DOHH2 (cell line): ENCODE measurements around the gene ANO10.

Source experiments
- EZH2phosphoT487 ChIP-seq: fragments of 200-600 bp; sonication (generic); IDR thresholded peaks from 2 replicates; pipeline ENCODE4 v1.6.1; 2017; ENCODE audit warnings: borderline replicate concordance, mild to moderate bottlenecking, antibody characterized with exemption, low read length, moderate library complexity, mixed read lengths
- TF ChIP-seq, protein P1 (sequence below): fragments of 200-600 bp; sonication (generic); IDR thresholded peaks from one replicate; pipeline ENCODE4 v1.5.1; 2014; ENCODE audit warnings: antibody characterized with exemption, mild to moderate bottlenecking, low read depth, low read length; ENCODE audit not compliant: poor library complexity, severe bottlenecking

DNA sequence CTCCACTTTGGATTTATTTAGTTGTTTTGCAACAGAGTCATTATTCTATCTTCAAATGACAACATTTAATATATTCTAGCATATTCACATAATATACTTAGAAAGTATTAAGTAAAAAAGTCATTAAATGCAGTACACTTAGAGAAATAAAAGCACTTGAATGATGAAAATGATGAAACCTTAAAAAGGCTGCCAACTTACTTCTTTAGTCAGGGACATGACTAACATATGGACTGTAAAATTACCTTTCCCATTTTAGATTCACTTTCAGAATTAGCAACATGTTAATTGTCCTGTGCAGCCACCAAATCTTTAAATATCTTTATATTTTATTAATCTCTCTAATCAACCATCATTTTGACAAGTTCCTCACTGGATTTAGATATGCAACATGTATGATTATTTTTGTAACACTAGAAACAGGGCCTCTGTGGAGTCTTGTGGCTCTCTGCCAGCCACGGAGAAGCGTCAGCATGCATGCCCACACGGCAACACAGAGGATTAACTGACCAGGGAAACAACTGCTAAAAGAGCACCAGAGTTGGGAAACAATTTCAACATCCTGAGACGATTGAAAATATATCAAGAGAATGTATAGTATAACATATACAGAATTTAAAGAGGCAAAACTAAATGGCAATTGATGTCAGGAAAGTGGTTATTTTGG is 95.7 kb downstream of the ANO10 start:
- TF ChIP-seq, protein P1, sequence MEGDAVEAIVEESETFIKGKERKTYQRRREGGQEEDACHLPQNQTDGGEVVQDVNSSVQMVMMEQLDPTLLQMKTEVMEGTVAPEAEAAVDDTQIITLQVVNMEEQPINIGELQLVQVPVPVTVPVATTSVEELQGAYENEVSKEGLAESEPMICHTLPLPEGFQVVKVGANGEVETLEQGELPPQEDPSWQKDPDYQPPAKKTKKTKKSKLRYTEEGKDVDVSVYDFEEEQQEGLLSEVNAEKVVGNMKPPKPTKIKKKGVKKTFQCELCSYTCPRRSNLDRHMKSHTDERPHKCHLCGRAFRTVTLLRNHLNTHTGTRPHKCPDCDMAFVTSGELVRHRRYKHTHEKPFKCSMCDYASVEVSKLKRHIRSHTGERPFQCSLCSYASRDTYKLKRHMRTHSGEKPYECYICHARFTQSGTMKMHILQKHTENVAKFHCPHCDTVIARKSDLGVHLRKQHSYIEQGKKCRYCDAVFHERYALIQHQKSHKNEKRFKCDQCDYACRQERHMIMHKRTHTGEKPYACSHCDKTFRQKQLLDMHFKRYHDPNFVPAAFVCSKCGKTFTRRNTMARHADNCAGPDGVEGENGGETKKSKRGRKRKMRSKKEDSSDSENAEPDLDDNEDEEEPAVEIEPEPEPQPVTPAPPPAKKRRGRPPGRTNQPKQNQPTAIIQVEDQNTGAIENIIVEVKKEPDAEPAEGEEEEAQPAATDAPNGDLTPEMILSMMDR = no peak
- no peak for TF ChIP-seq EZH2phosphoT487
